BJ (cell line): ENCODE results near the gene CALML5. TPM values are rescaled to one million over a fixed set of nuclear protein-coding genes. Genes with fewer than 3 reads are reported as not detected.

Experiments used
- CTCF ChIA-PET: fragments of 350-600 bp; formaldehyde crosslinking; extraction: SDS; loops from one replicate; lab custom pipeline; 2021; ENCODE audit warnings: antibody characterized with exemption, inconsistent platforms; lab: Yijun Ruan, JAX
- POLR2A ChIA-PET: fragments of 300-600 bp; sonication (Branson Sonifier 250); formaldehyde crosslinking; extraction: SDS; loops from one replicate; lab custom pipeline; 2021; ENCODE audit warnings: antibody characterized with exemption; lab: Charles Lee
- DNase-seq: peaks from one replicate; pipeline ENCODE4 v3.0.0-alpha.2; 2011; ENCODE audit warnings: low read depth
- H3K27me3 ChIP-seq: 2 replicates; pipeline ENCODE4 v1.6.0; 2011; ENCODE audit warnings: low read length; ENCODE audit not compliant: control insufficient read depth, insufficient read depth
- H3K36me3 ChIP-seq: 2 replicates; pipeline ENCODE4 v1.5.1; 2011; ENCODE audit warnings: low read length; ENCODE audit not compliant: control insufficient read depth, insufficient read depth
- H3K4me3 ChIP-seq: 2 replicates; pipeline ENCODE4 v1.5.1; 2011; ENCODE audit warnings: low read depth, mild to moderate bottlenecking, control low read depth, low read length
- polyA plus RNA-seq: library from polyadenylated mRNA; depleted of rRNA; stranded (reverse); fragments of >200 nt; gene quantifications from 2 replicates; pipeline ENCODE4 v1.2.3, GENCODE V29; 2011
- TF ChIP-seq, protein P1 (sequence below): IDR thresholded peaks from 2 replicates; pipeline ENCODE4 v1.5.1; 2011; ENCODE audit warnings: low read depth, mild to moderate bottlenecking, control low read depth, inconsistent platforms, low read length, moderate library complexity; ENCODE audit not compliant: insufficient read depth

The CALML5 gene
- polyA plus RNA-seq, 1 experiment, result not detected

DNA sequence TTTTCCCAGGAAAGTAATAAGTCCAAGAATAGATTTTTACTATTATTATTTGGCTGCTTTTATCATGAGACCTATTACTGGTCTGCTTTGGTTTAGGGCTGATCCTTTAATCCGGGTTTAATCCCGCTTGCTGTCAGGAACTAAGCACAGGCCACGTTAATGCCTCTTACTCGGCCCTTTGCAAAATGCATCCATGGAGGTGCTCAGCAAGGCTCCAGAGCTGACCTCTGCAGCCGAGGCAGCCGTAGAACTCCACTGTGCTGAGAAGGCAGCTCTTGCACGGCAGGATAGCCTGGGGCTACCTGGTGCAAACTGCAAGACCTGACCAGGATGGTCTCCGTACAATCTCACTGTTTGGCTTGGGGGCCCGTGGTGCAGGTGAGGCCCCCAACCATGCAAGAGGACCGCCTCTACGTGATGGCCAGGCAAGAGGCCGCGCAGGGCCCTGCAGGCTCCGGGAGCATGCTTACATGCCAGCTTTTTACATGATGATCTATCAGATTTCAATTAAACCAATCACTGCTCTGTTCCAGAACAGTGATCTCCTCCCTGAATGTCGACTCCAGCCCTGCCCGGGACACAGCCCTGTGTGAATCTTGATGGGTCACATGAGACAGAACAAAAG is 15.0 kb upstream of the CALML5 start:
- CTCF ChIA-PET, result interaction anchor here (0.7 to 1.5 kb wide), 2 partner anchors 15 to 109 kb away, joined by 4 to 5 read pairs; no protein-coding TSS in a partner anchor

DNA sequence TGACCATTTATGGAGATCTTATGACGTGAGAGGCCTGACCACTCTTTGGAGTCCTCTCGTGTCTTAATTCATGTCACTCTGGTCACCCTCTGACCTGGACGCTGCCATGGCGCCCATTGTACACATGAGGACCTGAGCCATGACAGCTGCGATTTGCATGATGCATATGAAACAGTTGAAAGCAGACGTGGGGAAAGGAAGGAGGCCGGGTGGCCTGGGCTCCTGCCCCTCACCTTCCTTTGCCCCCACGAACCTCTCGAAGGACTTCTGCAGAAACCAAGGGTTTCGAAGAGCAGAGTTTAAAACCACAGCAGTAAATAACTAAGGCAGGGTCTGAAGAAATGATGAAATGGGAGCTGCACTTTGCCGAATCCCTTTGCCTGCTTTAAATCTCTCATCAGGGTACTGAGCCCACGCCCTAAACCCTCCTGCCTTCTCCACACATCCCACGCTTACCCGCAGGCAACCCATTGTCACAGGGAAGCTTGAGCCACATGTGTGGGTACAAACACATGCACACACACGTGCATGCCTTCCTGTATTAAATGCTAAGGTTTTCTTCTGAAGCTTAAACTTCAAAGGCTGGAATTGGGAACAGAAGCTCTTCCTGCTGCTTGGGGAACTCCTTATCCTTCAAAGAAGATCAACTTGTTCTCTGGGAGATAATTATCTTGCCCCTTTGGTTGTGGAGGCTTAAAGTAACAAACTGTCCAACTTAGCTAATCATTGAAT is 13.7 kb upstream of the CALML5 start:
- Histone ChIP-seq H3K4me3 (no peak overlapping the region), H3K36me3 (no peaks in the 10 kb centered on the region), H3K27me3 (peaks cover 4% of the 10 kb centered on the region; the same call in 1 of the 2 replicates)
- POLR2A ChIA-PET, result no interaction called here
- CTCF ChIA-PET, result interaction anchor here (1.5 kb wide), 1 partner anchor 110 kb away, joined by 5 read pairs; no protein-coding TSS in a partner anchor
- TF ChIP-seq, protein P1, sequence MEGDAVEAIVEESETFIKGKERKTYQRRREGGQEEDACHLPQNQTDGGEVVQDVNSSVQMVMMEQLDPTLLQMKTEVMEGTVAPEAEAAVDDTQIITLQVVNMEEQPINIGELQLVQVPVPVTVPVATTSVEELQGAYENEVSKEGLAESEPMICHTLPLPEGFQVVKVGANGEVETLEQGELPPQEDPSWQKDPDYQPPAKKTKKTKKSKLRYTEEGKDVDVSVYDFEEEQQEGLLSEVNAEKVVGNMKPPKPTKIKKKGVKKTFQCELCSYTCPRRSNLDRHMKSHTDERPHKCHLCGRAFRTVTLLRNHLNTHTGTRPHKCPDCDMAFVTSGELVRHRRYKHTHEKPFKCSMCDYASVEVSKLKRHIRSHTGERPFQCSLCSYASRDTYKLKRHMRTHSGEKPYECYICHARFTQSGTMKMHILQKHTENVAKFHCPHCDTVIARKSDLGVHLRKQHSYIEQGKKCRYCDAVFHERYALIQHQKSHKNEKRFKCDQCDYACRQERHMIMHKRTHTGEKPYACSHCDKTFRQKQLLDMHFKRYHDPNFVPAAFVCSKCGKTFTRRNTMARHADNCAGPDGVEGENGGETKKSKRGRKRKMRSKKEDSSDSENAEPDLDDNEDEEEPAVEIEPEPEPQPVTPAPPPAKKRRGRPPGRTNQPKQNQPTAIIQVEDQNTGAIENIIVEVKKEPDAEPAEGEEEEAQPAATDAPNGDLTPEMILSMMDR, result no peak
- no peak for DNase-seq

More for the DNA sequence above, 15.0 kb upstream of the CALML5 start:
- TF ChIP-seq, protein P1, result no peak
- peaks cover 4% of the 10 kb centered on the region; the same call in 1 of the 2 replicates for H3K27me3 ChIP-seq
- POLR2A ChIA-PET, result no interaction called here
- no peaks in the 10 kb centered on the region for H3K36me3 ChIP-seq
- no peak overlapping the region for H3K4me3 ChIP-seq
- DNase-seq, result no peak

DNA sequence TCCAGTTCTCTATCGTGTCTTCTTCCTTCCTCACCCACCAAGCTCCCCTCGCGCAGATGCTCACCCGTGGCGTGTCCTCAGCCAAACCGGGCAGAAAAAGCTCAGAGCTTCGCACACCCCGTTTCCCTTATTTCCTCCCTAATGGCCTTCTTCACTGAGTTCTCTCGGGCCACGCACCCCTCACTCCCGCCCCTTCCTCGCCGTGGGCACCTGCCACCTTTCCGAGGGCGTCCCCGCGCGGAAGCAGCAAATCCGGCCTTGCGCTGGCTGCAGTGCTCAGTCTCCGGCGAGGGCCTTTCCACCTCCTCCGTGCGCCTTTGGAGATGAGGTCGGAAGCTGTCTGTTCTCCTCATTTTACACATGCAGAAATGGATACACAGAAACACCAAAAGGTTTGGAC is 13.0 kb upstream of the CALML5 start:
- DNase-seq, result no peak
- TF ChIP-seq, protein P1, result no peak
- ChIA-PET POLR2A (no interaction called here), CTCF (no interaction called here)
- H3K4me3 ChIP-seq, result no peak overlapping the region
- no peaks in the 10 kb centered on the region for H3K36me3 ChIP-seq
- H3K27me3 ChIP-seq, result peaks cover 4% of the 10 kb centered on the region; the same call in 1 of the 2 replicates

DNA sequence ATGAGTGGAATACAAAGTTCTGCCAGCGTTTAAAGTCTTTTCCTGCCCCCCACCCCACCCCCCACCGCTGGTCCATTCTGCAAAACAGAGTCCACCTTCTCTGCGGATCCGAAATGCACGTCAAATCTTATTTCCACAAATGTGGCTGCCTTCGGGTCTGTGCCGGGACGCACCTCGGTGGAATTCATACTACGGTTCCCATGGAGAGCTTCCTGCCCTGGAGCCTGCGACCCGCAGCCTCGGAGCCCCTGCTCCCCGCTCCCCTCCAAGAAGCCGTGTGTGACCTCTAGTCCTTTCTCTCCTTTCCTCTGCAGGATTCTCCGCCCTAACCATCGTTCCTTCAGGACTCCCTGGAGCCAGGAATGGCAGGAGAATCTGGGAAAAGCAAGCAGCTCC is 12.5 kb upstream of the CALML5 start:
- Histone ChIP-seq H3K36me3 (no peaks in the 10 kb centered on the region), H3K27me3 (peaks cover 2% of the 10 kb centered on the region; the same call in 1 of the 2 replicates), H3K4me3 (no peak overlapping the region)
- CTCF ChIA-PET, result no interaction called here
- POLR2A ChIA-PET, result no interaction called here
- no peak for DNase-seq
- TF ChIP-seq, protein P1, result no peak

DNA sequence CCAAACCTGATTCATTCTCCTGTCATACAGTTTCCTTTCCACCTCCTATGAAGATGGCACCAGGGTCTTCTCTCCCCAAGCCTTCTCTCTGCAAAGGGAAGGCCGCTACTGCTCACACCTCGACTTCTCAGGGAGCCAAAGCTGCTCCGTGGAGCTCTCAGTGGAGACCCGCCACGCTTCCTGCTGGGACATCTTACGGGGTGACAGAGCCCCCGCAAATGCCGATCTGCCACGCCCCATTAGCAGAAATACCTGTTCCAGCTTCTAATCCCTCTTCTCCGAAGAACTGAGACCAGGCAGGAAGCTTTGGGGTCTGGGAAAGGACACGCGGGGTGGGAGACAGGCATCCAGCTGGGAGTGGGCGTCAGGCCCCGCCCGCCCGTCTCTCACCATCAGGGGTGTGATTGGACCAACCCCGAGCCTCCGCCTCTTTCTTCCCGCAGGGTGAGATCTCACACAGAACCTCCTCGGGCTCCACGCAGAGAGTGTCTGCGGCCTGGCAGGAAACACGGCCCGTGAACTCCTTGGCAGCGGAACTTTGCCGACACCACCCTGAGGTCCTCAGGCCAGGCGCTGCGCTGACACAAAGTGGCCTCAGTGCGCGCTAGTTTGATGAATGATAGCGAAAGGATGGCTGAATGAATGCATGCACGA is 12.0 kb upstream of the CALML5 start:
- CTCF ChIA-PET, result interaction anchor here (1.4 kb wide), 1 partner anchor 112 kb away, joined by 4 read pairs; no protein-coding TSS in a partner anchor

More for the DNA sequence above, 12.0 kb upstream of the CALML5 start:
- no peak for DNase-seq
- POLR2A ChIA-PET, result no interaction called here
- TF ChIP-seq, protein P1, result no peak
- peaks cover 2% of the 10 kb centered on the region; the same call in 1 of the 2 replicates for H3K27me3 ChIP-seq
- H3K36me3 ChIP-seq, result no peaks in the 10 kb centered on the region
- no peak overlapping the region for H3K4me3 ChIP-seq
